Measurements from ENCODE around the gene FAM161B. TPM values are rescaled to one million over a fixed set of nuclear protein-coding genes. Genes with fewer than 3 reads are reported as not detected.
"Not testable (repeated sequence)": the region's sequence is repeated elsewhere in the genome, so short reads cannot be mapped to it uniquely, and the experiment has no call there.

Gene FAM161B
- total RNA-seq, 1 donor from 2014 or later: 0.53 TPM

DNA sequence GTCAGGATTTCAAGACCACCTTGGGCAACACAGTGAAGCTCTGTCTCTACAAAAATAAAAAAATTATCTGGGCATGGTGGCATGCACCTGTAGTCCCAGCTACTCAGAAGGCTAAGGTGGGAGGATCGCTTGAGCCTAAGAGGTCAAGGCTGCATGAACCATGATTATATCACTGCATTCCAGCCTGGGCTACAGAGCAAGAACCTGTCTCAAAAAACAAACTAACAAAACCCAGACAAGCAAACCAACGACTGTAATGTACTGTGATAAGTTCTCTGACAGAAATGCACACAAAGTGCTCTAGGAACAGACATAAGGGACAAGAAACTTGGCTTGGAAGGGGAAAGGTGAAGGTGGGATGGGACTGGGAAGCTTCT is 46.8 kb upstream of the FAM161B start:
- Histone ChIP-seq H3K9me3 (no peaks in the 10 kb centered on the region), H3K4me3 (no peak overlapping the region), H3K27me3 (no peaks in the 10 kb centered on the region), H3K4me1 (no peaks in the 10 kb centered on the region), H3K36me3 (peaks cover 0 to 18% of the 10 kb centered on the region in 2 donors), H3K27ac (no peak overlapping the region)
- DNase-seq (ENCODE audit: low spot score in 2 of 2): no peak
- no peak for TF ChIP-seq CTCF (IDR thresholded peaks at IDR 0.05)
- intact Hi-C loops (cut with DNase I): no loop called here

DNA sequence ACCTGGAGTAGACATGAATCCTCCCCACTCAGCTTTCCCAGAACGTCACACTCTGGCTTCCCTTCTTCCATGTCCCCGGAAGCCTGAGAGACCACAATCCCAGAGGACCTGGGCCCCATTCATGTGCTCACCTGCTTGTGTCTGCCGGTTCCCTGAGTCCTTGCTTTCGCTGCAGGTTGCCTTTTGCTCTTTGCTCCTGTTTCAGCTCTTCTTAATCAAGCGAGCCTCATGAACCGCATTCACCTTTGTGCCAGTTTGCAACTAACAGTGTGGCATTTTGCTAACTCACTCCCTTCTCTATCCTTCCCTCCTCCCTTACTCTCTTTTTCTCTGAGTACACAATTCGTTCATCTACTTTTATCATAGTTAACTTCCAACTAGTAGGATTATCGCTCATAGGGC is 46.1 kb upstream of the FAM161B start:
- Histone ChIP-seq H3K4me1 (no peaks in the 10 kb centered on the region), H3K27me3 (no peaks in the 10 kb centered on the region), H3K9me3 (no peaks in the 10 kb centered on the region), H3K27ac (no peak overlapping the region), H3K36me3 (peaks cover 0 to 20% of the 10 kb centered on the region in 2 donors), H3K4me3 (no peak overlapping the region)
- intact Hi-C loops (cut with DNase I): no loop called here
- TF ChIP-seq CTCF (IDR thresholded peaks at IDR 0.05): no peak
- DNase-seq (ENCODE audit: low spot score in 2 of 2): no peak

- H3K4me3 ChIP-seq; H3K4me1 ChIP-seq; intact Hi-C loops (cut with DNase I); H3K27ac ChIP-seq; DNase-seq (ENCODE audit: low spot score in 2 of 2); H3K27me3 ChIP-seq; H3K9me3 ChIP-seq: not testable (repeated sequence)
- H3K36me3 ChIP-seq: peaks cover 0 to 16% of the 10 kb centered on the region in 2 donors
These were observed 45.0 kb upstream of the FAM161B start for GRCh38 chr14:73994926-73995325.

DNA sequence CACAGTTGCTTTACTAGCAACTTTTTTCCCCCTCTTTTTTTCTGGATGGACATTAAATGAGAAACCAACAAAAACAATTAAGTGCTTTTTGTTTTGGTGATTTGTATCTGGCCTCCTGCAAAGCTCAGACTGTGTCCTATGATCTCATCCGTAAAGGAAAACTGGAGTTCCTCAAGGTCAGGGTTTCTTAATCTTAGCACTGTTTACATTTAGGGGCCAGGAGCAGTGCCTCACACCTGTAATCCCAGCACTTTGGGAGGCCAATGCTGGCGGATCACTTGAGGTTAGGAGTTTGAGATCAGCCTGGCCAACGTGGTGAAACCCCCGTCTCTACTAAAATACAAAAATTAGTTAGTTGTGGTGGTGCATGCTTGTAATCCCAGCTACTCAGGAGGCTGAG is 41.2 kb upstream of the FAM161B start:
- Histone ChIP-seq H3K4me1 (no peaks in the 10 kb centered on the region), H3K9me3 (no peaks in the 10 kb centered on the region), H3K27ac (no peak overlapping the region), H3K27me3 (no peaks in the 10 kb centered on the region), H3K36me3 (peaks cover 4 to 25% of the 10 kb centered on the region in 2 donors), H3K4me3 (no peak overlapping the region)
- TF ChIP-seq CTCF (IDR thresholded peaks at IDR 0.05): no peak
- DNase-seq (ENCODE audit: low spot score in 2 of 2): no peak
- intact Hi-C loops (cut with DNase I): no loop called here

DNA sequence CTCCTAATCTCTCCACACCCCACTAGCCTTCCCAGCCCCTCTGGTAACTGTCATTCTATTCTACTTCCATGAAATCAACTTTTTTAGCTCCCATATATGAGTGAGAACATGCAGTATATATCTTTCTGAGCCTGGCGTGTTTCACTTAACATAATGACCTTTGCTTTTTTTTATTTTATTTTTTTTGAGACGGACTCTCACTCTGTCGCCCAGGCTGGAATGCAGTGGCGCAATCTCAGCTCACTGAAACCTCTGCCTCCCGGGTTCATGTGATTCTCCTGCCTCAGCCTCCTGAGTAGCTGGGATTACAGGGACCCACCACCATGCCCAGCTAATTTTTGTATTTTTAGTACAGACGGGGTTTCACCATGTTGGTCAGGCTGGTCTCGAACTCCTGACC is 38.8 kb upstream of the FAM161B start:
- H3K27ac ChIP-seq; H3K9me3 ChIP-seq; DNase-seq (ENCODE audit: low spot score in 2 of 2); intact Hi-C loops (cut with DNase I); H3K27me3 ChIP-seq; H3K4me1 ChIP-seq; H3K4me3 ChIP-seq: not testable (repeated sequence)
- peaks cover 4 to 27% of the 10 kb centered on the region in 2 donors for H3K36me3 ChIP-seq

DNA sequence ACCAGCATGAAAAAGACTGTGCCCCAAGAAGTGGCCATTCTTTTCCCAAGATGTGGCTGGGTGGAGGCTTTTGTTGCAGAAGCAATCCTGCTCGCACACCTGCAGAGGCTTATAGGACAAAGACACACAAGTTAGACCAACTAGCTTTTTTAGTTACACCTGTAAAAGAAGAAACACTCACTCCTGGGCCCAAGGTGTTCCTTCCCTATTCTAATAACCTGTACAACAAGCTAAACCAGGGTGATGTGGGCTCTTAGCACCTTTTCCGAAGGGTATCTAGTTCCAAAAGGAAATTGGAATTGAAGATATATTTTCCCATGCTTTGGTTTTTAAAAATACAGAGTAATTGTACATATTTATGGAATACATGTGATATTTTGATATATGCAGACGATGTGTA is 38.2 kb upstream of the FAM161B start:
- no peaks in the 10 kb centered on the region for H3K4me1 ChIP-seq
- H3K4me3 ChIP-seq: no peak overlapping the region
- no peak overlapping the region for H3K27ac ChIP-seq
- DNase-seq (ENCODE audit: low spot score in 2 of 2): no peak
- intact Hi-C loops (cut with DNase I): no loop called here
- H3K9me3 ChIP-seq: no peaks in the 10 kb centered on the region
- H3K27me3 ChIP-seq: no peaks in the 10 kb centered on the region
- peaks cover 4 to 27% of the 10 kb centered on the region in 2 donors for H3K36me3 ChIP-seq
- no peak for TF ChIP-seq CTCF (IDR thresholded peaks at IDR 0.05)

GRCh38 chr14:73977896-73978295 is 28.0 kb upstream of the FAM161B start:
- TF ChIP-seq CTCF (IDR thresholded peaks at IDR 0.05): no peak
- H3K4me3 ChIP-seq: no peak overlapping the region
- intact Hi-C loops (cut with DNase I): no loop called here
- no peak for DNase-seq (ENCODE audit: low spot score in 2 of 2)
- peaks cover 6 to 16% of the 10 kb centered on the region in 2 donors for H3K36me3 ChIP-seq
- no peaks in the 10 kb centered on the region for H3K9me3 ChIP-seq
- no peak overlapping the region for H3K27ac ChIP-seq
- H3K27me3 ChIP-seq: no peaks in the 10 kb centered on the region
- H3K4me1 ChIP-seq: no peaks in the 10 kb centered on the region

Data from ascending aorta (tissue), 2 donors.